DND-41 (cell line): ENCODE results near the gene SLX4IP.

Experiments
- CTCF ChIP-seq: IDR thresholded peaks from 2 replicates; pipeline ENCODE4 v1.5.1; 2012; ENCODE audit warnings: borderline replicate concordance, low read length, moderate library complexity, mild to moderate bottlenecking; ENCODE audit not compliant: poor library complexity, severe bottlenecking; ENCODE audit errors: extremely low read depth
- EZH2 ChIP-seq: IDR thresholded peaks from 3 replicates; pipeline ENCODE4 v1.6.1; 2012; ENCODE audit warnings: borderline replicate concordance, low read depth, mild to moderate bottlenecking, moderate library complexity, low read length, inconsistent platforms; ENCODE audit not compliant: severe bottlenecking

GRCh38 chr20:10524643-10525042, 89.5 kb downstream of the SLX4IP start:
- TF ChIP-seq EZH2 (no peak), CTCF (no peak)
